A673 (cell line): ENCODE data around the gene ELP4.

Experiments
- CTCF ChIP-seq: fragments of 300-800, 200-600 bp; sonication (generic); conservative IDR thresholded peaks from 2 replicates; pipeline ENCODE4 v1.5.1; 2017; ENCODE audit warnings: low read depth, mild to moderate bottlenecking, antibody characterized with exemption, low read length, moderate library complexity, mixed read lengths
- EZH2 ChIP-seq: fragments of 200-600 bp; sonication (generic); IDR thresholded peaks from 2 replicates; pipeline ENCODE4 v1.6.1; 2017; ENCODE audit warnings: borderline replicate concordance, low read depth, mild to moderate bottlenecking, mixed read lengths, antibody characterized with exemption, low read length; ENCODE audit not compliant: poor library complexity, severe bottlenecking

DNA sequence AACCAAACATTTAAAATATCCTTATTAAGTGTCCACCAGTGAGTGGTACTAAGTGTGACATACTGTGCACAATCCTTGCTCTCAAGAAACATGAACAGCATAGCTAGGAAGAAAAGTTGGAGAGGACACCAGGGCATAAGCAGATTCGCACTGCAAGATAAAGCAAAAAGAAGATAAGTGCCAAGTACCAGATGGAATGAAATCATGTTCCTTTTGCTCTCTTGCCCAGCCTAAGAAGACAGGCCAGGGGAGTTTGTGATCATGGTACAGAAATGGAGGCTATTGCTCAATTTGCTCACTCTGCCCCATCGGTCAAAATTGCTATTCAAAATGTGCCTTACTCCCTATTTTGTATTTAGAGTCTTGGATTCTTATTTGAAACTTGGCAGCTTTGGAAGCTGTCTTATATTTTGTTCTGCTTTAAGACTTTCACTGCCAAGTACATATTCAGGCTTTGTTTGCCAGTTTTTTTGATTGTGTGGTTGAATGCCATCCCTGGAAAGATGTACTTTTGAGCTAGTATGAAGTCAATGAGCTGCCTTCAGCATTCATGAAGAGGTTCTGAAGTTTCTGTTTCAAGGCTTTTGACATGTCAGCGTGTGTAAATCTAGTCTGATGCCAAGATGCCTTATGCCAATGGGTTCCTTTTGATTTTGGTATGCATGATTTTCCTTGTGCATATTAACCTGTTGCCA lies 211.3 kb downstream of the ELP4 start:
- TF ChIP-seq CTCF = no peak
- TF ChIP-seq EZH2 = no peak
